GM21447 (cell line): ENCODE results near the gene EFNA5.
"Not testable (repeated sequence)": the region's sequence is repeated elsewhere in the genome, so short reads cannot be mapped to it uniquely, and the experiment has no call there.

Source experiments
- ATAC-seq: cut with Tn5 transposase; IDR thresholded peaks from one replicate; pipeline ENCODE4 v1.9.1; 2021; ENCODE audit not compliant: unreplicated experiment

The EFNA5 gene

DNA sequence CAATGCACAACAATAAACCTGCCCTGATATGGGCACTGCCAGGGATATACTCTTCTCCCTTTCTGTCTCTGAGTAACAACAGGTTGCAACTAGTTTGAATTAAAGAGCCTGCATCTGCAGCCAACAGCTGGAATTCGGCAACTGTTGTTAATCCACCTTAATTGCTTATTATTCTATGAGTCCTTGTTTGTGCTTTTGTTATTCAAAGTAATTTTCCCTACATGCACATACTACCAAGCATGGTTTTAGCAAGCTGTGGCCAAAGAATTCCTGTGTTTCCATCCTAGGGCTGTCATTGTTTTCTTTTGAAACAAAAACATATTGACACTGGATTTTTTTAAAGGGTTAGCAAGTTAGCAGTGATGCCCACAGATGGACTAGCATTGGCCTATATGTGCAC is 171.5 kb downstream of the EFNA5 start:
- no peak for ATAC-seq

DNA sequence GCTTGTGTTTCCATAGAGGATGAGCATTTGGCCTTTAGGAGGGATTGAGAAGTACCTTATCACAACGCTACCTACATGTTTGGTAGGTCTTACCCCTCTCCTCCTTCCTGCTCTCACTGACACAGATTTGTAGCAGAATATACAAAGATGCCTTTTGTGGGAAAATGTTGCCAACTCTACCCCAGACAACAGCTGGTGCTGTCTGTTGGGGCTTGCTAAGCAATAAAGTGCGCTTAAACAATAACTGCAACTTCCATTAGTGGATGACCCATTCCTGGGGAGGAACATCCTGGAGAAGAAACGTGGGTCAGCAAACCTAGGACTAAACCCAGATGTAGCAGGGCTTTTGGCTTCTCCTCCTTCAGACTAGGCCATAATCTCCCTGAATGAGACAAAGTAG is 174.3 kb downstream of the EFNA5 start:
- no peak for ATAC-seq

DNA sequence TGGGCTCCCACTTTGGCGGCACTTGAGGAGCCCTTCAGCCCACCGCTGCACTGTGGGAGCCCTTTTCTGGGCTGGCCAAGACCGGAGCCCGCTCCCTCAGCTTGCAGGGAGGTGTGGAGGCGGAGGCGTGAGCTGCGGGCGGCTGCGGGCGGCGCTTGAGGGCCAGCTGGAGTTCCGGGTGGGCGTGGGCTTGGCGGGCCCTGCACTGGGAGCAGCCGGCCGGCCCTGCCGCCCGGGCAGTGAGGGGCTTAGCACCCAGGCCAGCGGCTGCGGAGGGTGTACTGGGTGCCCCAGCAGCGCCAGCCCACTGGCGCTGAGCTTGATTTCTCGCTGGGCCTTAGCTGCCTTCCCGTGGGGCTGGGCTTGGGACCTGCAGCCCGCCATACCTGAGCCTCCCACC is 176.6 kb downstream of the EFNA5 start:
- not testable (repeated sequence) for ATAC-seq

DNA sequence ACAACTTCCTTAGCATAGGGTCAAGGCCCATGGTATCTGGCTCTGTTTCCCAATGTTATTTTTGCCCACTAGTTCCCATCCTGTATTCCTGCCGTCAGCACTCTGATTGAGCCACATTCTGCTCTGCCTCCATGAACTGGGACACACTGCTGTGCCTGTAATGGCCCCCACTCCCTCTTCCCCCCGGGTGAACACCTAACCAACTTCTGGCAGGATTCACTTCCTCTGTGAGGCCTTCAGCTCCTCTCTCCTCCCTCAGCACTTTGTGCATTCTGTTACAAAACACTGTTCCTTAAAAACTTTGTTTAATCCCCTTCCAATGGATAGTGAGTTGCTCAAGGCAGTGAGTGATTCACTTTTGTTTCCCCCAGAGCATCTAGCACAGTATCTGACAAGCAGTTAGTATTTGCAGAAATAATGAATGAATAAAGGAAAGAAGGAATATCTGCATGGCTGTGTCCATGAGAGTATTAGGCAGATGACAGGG is 183.6 kb downstream of the EFNA5 start:
- no peak for ATAC-seq

DNA sequence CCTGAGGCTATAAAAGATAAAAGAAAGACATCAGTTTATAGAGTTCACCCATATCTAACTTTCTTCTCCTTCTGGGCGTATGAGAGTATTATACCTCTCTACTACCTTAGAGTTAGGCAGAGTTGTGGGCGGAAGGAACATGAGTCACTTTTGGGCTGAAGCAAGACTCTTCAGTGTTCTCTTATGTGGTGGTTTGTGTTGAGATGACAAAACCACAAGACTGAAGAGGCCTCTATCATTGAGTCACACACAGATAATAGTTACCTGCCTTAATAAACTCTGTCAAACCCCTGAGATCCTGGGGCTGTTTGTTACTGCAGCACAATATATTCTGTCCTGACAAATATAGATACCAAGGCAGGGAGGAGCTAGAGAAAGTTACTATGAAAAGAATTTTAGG is 184.2 kb downstream of the EFNA5 start:
- peak; percentile 65 for ATAC-seq

DNA sequence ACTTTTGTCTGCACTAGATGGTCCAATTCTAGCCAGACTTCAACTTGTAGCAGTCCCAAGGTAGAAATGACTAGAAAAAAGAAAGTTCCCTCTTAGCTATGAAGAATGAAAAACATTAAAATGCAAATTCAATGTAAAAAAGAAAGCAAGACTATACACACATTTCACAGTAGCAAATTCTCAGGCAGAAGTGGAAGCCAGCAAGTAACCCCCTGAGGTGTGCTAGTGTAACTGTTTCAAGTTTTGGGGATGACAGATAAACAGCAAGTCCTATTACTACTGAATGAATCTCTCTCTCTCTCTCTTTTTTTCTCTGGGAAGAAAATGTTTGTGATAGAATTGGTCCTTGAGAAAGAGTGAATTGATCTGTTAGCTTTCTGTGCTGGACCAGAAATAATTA is 185.6 kb downstream of the EFNA5 start:
- ATAC-seq: peak; percentile 65

DNA sequence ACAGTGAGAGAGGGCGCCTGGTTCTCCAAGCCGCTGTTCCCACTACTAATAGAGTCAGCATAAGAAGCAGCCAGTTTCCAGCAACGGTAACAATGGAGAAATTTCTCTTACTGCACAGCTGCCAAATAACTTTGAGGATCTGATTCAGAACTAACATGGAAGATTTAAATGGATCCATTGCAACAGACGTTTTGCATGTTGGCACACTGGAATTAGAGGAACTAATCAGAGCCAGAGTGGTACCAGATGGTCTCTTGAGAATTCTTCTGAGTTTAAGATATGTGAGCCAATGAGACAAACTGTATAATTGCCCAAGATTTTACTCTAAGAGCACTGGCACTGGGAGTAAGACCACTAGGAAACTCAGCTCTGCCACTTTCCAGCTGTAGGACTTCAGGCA is 186.5 kb downstream of the EFNA5 start:
- ATAC-seq: no peak

DNA sequence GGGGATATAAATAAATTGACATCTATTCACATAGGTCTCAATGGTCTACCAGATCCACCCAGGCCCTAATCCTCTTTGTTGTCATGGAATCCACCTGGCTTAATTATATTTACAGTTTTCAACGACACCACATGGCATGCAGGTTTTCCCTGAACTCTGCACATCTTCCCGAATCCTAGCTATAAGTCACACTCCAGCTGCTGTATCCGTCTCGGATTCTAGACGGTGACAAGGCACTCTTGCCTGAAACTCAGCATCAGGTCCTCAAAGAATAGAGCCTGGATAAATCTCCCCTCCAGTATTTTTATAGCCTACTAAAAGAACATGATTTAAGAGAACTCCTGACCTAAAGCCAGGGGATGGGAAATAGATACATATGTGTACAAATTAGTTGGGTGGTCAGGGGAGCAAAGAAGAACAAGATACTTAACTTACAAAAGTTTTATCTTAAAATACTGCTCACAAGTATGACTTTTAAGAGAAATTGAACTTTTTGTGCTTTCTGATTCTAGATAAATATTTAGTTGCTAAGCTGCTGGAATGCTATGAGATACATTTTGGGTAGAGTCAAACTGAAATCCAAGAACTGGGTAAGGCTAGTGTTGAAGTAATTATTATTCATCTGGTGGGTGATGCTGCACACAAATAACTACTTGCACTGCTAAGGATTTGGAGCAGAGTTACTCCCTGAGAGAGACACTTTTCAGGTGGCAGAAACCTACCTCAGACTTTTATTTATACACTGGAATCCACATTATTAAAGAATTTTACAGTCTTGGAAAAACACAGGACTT is 187.3 kb downstream of the EFNA5 start:
- no peak for ATAC-seq

DNA sequence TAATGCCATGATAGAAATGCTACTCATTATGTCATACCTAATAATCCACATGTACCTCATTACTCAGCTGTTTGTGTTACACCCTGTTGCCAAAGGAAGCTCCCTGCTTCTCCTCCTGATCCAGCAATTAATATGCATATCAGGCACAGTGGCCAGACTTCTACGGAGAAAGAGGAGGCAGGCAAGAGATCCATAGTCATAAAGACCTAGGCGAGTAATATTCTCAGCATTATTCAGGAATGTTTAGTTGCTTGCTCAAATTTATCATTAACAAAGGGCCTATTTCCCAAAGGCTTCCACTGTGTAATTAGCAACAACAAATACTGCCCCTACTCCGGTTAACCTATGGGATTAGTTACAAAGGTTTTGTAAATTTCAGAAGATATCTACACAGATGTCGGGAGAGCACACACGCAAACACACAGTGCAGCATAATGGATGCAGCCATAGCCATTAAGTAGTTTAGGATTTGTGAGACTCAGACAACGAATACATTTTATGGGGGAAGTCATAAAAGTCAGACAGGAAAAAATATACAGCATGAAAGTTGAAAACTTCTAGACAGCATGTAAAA is 192.6 kb downstream of the EFNA5 start:
- no peak for ATAC-seq

DNA sequence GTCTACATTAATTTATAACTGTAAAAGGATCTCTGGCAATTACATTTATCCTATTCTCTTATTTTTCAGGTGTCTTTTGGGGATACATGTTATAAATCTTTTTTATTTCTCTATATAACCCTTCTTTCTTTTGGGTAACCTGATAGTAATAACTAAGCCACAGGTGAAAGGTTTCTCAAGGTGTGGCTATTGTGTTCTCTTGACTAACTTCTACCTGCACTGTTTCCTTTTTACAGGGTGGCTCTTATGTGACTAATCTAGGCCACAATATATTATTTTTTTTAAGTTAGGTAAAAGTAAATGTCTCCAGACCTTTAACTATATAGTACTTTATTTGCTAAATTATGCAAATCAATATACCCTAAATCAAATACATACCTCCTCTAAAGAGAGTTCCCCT is 193.2 kb downstream of the EFNA5 start:
- no peak for ATAC-seq

DNA sequence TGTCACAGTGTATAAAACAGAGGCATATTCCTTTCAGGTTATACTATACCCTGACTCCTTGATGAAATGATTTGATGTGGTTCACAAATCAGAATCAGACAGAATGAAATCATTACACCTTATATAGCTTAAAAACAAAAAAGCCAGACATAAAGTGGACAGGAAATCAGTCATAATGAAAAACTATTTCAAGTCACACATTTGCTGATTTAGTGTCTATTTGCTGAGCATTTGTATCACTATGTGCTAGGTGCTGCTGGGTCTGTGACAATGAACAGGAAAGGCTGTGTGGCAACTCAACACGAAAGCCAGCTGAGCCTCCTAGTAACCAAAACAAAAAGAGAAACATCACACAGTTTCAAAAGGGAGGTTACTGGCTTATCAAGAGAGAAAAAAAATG is 194.0 kb downstream of the EFNA5 start:
- ATAC-seq: peak; percentile 92

DNA sequence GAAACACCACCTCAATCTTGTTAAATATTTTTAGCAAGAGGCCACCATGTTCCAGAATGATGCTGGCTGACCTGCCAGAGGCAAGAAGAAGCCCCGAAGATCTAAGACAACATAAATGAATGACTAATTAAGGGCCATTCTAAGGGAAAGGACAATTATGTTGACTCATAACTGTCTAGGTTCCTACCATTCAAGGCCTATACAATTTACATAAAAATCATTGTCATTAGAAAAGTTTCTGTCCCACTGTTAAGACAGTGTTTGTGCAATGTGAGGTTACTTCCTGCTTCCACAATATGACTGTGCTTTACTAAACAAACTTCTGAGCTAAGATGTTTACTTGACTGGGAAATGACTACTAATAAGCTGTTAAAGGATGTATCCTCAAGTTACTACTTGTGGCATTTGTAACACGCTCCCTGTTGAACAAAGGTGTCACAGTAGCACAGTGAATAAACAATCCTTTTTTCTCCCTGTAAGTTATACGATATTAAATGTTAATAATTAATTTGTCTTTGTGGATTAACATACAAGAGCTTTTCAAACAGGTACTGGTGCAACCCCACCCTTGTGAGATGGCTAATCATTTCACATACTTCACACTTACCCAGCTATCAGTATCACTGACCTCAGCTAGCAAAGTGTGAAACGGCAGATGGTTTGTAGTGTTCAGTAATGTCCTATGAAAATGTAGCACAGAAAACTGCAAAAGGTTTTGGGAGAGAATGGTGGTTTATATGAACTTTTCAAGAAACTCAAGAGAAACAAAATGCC is 195.8 kb downstream of the EFNA5 start:
- ATAC-seq: peak; percentile 51

DNA sequence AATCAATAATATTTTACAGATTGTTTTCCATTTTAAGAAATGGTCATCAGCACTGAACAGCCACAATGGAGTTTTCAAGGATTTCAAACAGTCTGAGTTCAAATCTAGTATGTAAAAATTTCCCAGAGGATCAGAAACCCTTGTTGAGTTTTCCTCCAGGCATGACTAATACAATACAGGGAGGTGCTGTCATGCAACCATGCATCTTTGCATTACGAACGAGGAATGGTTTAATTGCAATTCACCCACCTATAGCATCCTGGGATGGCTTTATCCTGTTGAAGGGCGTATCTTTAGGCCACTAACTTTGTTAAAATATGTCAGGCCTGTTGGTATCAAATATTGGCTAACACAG is 196.4 kb downstream of the EFNA5 start:
- no peak for ATAC-seq

DNA sequence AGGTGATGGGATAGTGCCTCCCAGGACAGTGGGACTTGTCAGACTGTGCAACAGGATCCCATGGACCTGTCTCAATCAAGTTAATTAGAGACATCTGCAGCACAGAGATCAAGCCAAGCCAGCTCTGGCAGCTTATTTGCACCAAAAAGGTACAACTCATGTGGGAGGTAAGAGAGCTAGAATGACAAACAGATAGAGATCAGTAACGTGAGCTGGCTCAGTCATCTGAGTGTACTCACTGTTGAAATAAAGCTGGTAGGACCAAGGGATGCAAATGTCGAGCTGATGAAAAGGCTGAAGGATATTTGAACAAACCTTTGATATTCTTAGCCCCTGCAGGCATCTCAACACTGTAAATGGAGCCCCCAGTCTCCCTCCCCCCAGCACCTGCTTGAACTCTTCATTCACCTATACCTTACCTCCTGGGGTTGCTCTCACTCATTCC is 198.1 kb downstream of the EFNA5 start:
- no peak for ATAC-seq

DNA sequence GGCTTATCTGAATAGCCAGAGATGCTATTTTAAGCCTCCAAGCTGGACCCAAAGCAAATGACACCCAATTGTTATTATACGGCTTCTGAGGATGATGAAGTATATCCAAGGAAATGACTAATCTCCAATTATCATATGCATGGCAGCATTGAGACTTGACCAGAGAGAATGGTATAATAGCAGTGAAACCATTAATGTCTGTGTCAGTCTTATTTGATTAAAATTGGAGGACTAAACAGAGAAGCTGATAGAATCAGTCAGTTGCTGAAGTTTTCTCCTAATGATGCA is 200.5 kb downstream of the EFNA5 start:
- ATAC-seq: no peak

DNA sequence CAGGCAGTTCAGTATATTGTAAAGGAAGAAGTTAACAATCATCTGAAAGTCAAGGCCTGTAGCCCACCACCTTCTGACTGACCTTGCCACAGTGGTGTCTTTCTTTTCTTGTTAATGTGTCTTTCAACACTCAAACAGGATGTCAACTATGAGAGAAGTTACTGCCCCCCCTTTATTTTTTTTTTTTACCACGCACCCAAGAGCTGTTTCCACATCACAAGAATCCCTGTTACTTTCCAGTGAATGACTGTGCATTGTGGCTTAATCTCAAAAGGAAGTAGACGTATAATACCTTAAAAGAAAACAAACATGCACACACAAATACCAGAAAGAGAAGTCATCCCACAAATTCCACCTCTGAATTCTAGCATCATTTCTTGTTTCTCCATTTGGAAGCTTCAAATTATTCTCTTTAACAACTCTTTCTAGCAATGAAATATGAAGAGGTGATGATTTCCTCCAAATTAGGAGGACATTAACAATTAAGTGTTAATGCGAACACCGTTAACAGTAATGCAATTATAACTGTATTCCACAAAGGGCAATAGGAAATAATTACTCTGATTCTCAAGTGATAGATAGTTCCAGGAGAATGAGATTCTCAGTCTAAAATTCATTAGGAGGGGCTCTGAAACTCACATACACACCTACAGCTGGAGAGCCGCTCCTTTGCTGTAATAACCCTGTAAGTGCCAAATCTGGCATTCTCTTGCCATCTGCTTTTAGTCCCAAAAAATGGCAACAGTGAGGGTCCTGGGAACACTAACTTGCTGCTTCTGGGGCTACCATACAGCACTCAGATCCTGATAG is 201.0 kb downstream of the EFNA5 start:
- no peak for ATAC-seq

DNA sequence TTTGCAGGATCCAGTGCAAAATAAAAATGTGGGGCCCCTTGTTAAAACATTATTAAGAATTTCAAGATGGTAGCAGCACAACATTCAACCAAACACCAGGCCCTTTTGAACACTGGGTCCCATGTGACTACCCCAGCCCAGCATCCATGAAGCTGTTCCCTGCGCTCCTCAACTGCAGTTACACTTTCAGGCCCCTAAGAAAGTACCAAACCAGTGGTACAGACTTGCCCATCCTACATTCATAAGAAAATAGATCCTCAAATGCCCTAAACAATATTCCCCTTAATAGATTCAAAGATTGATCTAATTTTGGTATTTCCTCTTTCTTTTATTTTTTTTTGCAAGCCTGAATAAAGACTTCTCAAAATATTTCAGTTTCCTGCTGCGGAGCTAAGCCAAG is 201.7 kb downstream of the EFNA5 start:
- ATAC-seq: no peak

DNA sequence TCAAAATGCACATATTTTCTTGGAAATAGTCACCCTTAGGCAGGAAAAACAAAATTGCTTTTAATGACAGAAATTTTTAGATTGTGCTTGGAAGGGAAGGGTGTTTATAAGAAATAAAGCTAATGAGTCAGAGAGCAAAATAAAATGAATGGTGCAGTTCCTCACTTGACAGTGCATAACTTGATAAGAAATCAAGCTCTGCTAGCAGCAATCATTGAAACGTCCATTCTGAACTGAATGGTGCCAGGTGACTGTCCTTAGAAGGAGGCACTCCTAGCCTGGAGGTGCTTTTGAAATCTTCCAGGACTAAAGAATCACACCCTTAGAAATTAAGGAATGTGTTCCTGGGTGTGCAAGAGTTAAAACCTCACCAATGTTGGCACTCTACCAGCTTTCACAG is 202.5 kb downstream of the EFNA5 start:
- ATAC-seq: no peak

DNA sequence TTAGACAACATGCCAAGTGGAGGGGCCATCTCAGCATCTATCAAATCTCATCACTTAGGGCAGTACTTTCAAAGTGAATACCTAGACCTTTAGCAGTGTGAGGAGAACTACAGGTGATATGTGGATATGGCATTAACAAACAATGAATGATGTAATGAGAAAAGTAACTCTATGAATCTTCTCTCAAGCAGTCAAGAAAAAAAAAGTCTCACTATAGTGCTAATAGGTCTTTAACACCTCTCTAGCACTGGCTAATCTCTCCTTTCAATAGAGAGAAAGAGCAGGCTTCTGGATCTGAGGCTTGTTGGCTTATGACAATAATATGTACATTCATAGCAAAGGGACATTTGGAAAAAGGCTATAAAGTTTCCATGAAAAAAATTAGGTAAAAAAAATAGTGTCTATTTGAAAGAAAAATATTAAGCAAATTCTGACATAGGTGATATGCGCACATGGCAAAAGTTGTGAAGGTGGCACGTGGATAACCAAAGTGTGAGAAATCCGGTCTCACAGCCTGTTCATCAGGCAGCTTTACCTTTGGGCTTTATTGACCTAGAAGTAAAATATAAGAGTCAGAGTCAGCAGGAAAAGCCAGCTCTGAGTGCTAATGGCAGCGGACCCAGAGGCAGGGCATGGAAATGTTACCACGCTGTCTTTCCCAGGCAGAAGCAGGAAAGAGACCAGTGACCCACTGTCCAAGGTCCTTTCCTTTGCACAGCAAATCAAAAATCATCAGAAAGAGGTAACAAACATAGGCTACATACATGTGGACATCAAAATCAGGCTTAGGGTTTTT is 203.4 kb downstream of the EFNA5 start:
- ATAC-seq: no peak

DNA sequence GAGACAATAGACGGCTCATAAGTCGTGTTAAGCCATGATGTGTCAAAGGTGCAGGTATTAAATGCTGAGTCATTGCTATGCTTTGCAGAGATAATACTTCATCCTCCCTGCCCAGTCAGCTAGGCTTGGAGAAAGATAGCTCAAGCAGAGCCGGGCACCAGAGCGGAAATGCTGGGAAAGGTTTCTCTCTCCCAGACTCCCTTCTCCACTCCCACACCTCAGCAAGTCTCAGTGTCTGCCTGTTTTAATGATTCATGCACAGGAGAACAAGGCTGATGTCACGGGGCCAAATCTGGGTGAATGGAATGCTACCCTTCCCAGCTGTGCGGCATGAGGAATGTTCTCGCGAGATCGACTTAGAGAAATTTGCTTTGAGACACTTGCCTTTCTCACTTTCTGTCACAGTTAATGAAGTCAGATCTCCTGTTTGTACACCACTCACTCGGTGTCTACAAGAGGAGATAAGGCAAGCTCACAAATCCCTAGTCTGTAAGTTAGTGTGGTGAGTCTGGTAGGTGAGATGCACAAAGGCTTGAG is 204.4 kb downstream of the EFNA5 start:
- no peak for ATAC-seq
